AG04450 (cell line): ENCODE results near the gene KASH5. TPM values are rescaled to one million over a fixed set of nuclear protein-coding genes. Genes with fewer than 3 reads are reported as not detected.
"Not testable (repeated sequence)": the region's sequence is repeated elsewhere in the genome, so short reads cannot be mapped to it uniquely, and the experiment has no call there.

ENCODE experiments used
- CTCF ChIA-PET: fragments of 300-600, 350-600 bp; formaldehyde crosslinking; extraction: SDS; loops from one replicate; lab custom pipeline; 2022; ENCODE audit warnings: antibody characterized with exemption, inconsistent platforms; lab: Charles Lee
- POLR2A ChIA-PET: fragments of 350-600 bp; formaldehyde crosslinking; extraction: SDS; loops from one replicate; lab custom pipeline; 2021; ENCODE audit warnings: antibody characterized with exemption, inconsistent platforms; lab: Yijun Ruan, JAX
- DNase-seq: peaks from one replicate; pipeline ENCODE4 v3.0.0-alpha.2; 2011; ENCODE audit warnings: low read depth, low spot score
- H3K27ac ChIP-seq: one replicate; pipeline ENCODE4 v1.5.1; 2012; ENCODE audit warnings: low read depth, low read length, control low read depth
- H3K27me3 ChIP-seq: one replicate; pipeline ENCODE4 v1.6.0; 2012; ENCODE audit warnings: low read length; ENCODE audit not compliant: control insufficient read depth, insufficient read depth
- H3K4me3 ChIP-seq: 2 replicates; pipeline ENCODE4 v1.5.1; 2011; ENCODE audit warnings: mild to moderate bottlenecking, low read depth, low read length, control low read depth
- H3K9me3 ChIP-seq: 2 replicates; pipeline ENCODE4 v1.5.1; 2012; ENCODE audit warnings: low read length; ENCODE audit not compliant: control insufficient read depth, insufficient read depth
- polyA plus RNA-seq: library from polyadenylated mRNA; depleted of rRNA; stranded (reverse); fragments of >200 nt; gene quantifications from 2 replicates; pipeline ENCODE4 v1.2.3, GENCODE V29; 2011
- TF ChIP-seq, protein P1 (sequence below): IDR thresholded peaks from 2 replicates; pipeline ENCODE4 v1.5.1; 2011; ENCODE audit warnings: low read depth, low read length, control low read depth, inconsistent platforms

KASH5 gene
- polyA plus RNA-seq, 1 experiment = not detected

DNA sequence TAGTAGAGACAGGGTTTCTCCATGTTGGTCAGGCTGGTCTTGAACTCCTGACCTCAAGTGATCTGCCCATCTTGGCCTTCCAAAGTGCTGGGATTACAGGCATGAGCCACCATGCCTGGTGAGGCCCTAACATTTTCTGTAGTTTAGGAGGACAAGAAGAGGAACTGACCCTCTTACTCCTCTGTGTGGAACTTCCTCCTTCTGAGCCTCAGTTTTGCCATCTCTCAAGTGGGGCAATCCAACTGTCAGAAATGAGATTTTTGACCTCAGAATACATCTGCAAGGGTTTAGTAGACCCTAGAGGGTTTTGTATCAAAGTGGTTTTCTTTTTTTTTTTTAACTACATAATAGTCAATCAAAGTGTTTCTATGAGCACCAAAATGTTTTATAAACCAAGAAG lies 21.9 kb upstream of the KASH5 start:
- no peak for DNase-seq
- H3K4me3 ChIP-seq = no peak overlapping the region
- POLR2A ChIA-PET = no interaction called here
- TF ChIP-seq, protein P1, sequence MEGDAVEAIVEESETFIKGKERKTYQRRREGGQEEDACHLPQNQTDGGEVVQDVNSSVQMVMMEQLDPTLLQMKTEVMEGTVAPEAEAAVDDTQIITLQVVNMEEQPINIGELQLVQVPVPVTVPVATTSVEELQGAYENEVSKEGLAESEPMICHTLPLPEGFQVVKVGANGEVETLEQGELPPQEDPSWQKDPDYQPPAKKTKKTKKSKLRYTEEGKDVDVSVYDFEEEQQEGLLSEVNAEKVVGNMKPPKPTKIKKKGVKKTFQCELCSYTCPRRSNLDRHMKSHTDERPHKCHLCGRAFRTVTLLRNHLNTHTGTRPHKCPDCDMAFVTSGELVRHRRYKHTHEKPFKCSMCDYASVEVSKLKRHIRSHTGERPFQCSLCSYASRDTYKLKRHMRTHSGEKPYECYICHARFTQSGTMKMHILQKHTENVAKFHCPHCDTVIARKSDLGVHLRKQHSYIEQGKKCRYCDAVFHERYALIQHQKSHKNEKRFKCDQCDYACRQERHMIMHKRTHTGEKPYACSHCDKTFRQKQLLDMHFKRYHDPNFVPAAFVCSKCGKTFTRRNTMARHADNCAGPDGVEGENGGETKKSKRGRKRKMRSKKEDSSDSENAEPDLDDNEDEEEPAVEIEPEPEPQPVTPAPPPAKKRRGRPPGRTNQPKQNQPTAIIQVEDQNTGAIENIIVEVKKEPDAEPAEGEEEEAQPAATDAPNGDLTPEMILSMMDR = no peak
- H3K27ac ChIP-seq = no peak overlapping the region
- peaks cover 4% of the 10 kb centered on the region for H3K27me3 ChIP-seq
- peaks cover 23% of the 10 kb centered on the region for H3K9me3 ChIP-seq
- CTCF ChIA-PET = no interaction called here

DNA sequence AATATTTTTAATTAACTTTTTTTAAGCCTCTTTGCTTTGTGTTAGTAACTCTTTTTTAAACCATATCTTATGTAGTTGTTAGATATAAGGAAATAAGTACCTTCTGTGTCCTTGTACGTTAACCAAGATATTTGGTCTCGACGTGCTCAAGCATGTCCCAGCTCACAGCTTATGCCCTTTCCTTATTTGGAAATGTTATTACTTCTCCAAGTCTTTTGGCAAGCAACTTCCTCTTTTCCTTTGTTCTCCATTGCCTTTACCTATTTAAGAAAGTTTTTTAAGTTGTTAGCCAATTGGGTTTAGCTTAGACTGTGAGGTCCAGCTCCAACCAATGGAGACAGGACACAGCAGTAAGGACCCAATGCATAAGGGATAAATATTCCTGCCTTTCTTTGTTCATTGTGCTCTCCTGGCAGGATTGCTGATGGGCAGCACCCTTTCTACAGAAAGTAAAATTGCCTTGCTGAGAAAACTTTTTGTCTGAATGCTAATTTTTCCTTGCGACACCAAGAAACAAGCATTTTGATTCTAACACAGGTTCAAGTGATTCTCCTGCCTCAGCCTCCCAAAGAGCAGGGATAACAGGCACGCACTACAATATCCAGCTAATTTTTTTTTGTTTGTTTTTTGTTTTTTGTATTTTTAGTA lies 19.2 kb upstream of the KASH5 start:
- TF ChIP-seq, protein P1 = no peak
- Histone ChIP-seq H3K27me3 (peaks cover 6% of the 10 kb centered on the region), H3K27ac (no peak overlapping the region), H3K9me3 (peaks cover 21% of the 10 kb centered on the region), H3K4me3 (no peak overlapping the region)
- CTCF ChIA-PET = no interaction called here
- no peak for DNase-seq
- POLR2A ChIA-PET = no interaction called here

DNA sequence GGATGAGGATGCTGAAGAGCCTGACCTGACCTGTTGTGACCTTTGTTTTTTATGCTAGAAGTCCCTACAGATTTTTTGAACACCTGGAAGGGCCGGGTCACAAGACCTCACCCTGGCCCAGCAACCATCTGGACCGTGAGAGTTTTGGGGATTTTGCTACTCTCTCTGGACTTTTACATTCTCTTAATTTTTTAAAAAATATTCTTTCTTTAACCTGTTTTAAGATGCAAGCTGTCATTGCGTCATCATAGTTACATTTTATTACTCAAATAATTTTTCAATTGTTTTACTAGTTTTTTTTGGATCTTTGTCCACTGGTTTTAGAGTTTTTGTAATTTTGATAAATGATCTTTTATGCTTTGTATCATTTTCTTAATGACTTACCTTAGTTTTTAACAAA lies 16.9 kb upstream of the KASH5 start:
- Histone ChIP-seq H3K27ac (no peak overlapping the region), H3K27me3 (peaks cover 10% of the 10 kb centered on the region), H3K9me3 (peaks cover 21% of the 10 kb centered on the region), H3K4me3 (no peak overlapping the region)
- TF ChIP-seq, protein P1 = no peak
- no peak for DNase-seq
- ChIA-PET POLR2A (no interaction called here), CTCF (no interaction called here)

DNA sequence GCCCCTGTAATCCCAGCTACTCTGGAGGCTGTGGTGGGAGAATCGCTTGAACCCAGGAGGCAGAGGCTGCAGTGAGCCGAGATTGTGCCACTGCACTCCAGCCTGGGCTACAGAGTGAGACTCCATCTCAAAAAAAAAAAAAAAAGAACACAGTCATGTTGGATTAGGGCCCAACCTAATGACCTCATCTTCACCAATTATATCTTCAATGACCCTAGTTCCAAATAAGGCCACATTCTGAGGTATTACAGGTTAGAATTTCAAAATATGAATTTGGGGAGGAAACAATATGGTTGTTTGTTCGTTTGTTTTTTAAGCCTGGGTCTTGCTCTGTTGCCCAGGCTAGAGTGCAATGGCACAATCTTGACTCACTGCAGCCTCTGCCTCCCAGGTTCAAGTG lies 14.9 kb upstream of the KASH5 start:
- POLR2A ChIA-PET, DNase-seq, H3K4me3 ChIP-seq, CTCF ChIA-PET, H3K27me3 ChIP-seq, H3K27ac ChIP-seq: not testable (repeated sequence)
- peaks cover 17% of the 10 kb centered on the region for H3K9me3 ChIP-seq

DNA sequence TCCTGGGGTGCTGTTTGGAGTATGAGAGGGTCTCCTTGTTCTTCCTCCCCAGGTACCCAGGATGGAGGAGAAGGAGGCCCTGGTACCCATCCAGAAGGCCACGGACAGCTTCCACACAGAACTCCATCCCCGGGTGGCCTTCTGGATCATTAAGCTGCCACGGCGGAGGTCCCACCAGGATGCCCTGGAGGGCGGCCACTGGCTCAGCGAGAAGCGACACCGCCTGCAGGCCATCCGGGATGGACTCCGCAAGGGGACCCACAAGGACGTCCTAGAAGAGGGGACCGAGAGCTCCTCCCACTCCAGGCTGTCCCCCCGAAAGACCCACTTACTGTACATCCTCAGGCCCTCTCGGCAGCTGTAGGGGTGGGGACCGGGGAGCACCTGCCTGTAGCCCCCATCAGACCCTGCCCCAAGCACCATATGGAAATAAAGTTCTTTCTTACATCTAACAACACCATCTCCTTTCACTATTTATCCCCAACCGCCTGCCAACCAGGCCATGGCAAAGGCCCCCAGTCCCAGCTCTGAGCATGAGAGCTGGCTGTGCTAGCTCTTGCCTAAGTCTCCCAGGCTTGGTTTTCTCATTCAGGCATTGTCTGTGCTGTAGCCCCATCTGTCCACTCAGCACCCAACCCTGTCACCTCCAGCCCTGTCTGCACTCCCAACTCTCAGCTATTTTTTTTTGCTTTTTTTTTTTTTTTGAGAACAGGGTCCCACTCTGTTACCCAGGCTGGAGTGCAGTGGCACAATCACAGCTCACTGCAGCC lies 13.2 kb upstream of the KASH5 start:
- ChIA-PET CTCF (interaction anchor here (0.6 to 1.5 kb wide), 2 partner anchors 131 to 196 kb away, joined by 4 read pairs; no protein-coding TSS in a partner anchor), POLR2A (interaction anchor here (0.6 kb wide), 1 partner anchor 56 kb away, joined by 5 read pairs; no protein-coding TSS in a partner anchor)
- H3K9me3 ChIP-seq = peaks cover 2% of the 10 kb centered on the region; the same call in 1 of the 2 replicates
- no peak overlapping the region for H3K4me3 ChIP-seq
- DNase-seq = no peak
- H3K27ac ChIP-seq = no peak overlapping the region
- TF ChIP-seq, protein P1 = no peak
- peaks cover 6% of the 10 kb centered on the region for H3K27me3 ChIP-seq
